ENCODE data around the gene CD79B. TPM values are rescaled to one million over a fixed set of nuclear protein-coding genes. Genes with fewer than 3 reads are reported as not detected.

CD79B gene
- total RNA-seq, 1 experiment from 2014 or later = not detected

- no peak overlapping the region for H3K9ac ChIP-seq (ENCODE audit: low read length)
- no peaks in the 10 kb centered on the region for H4K20me1 ChIP-seq (ENCODE audit: low read length)
- no peaks in the 10 kb centered on the region for H3K36me3 ChIP-seq (ENCODE audit: low read depth, low read length)
- CTCF ChIA-PET = no interaction called here
- H3K4me3 ChIP-seq (ENCODE audit: low read length) = no peak overlapping the region
- POLR2A ChIA-PET (ENCODE audit: unreplicated experiment) = no interaction called here
- BruUV-seq (replicated peaks) = no TSS peak
- H3K27me3 ChIP-seq (ENCODE audit: low read length) = no peaks in the 10 kb centered on the region
- no peaks in the 10 kb centered on the region for H3K79me2 ChIP-seq (ENCODE audit: low read length)
- TF ChIP-seq EZH2 (IDR thresholded peaks at IDR 0.05; ENCODE audit: low read length, unreplicated experiment) (no peak), EZH2phosphoT487 (IDR thresholded peaks at IDR 0.05; ENCODE audit: borderline replicate concordance, low read length) (no peak)
- TF ChIP-seq, protein P1, sequence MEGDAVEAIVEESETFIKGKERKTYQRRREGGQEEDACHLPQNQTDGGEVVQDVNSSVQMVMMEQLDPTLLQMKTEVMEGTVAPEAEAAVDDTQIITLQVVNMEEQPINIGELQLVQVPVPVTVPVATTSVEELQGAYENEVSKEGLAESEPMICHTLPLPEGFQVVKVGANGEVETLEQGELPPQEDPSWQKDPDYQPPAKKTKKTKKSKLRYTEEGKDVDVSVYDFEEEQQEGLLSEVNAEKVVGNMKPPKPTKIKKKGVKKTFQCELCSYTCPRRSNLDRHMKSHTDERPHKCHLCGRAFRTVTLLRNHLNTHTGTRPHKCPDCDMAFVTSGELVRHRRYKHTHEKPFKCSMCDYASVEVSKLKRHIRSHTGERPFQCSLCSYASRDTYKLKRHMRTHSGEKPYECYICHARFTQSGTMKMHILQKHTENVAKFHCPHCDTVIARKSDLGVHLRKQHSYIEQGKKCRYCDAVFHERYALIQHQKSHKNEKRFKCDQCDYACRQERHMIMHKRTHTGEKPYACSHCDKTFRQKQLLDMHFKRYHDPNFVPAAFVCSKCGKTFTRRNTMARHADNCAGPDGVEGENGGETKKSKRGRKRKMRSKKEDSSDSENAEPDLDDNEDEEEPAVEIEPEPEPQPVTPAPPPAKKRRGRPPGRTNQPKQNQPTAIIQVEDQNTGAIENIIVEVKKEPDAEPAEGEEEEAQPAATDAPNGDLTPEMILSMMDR (conservative IDR thresholded peaks at IDR 0.05; ENCODE audit: low read depth, low read length) = no peak
- no peaks in the 10 kb centered on the region for H3F3A ChIP-seq (ENCODE audit: low read length, unreplicated experiment)
- ATAC-seq (no peak), DNase-seq (no peak)
- no peaks in the 10 kb centered on the region for H3K9me2 ChIP-seq (replicated peaks; ENCODE audit: low read length)
- no peak overlapping the region for H3K27ac ChIP-seq (ENCODE audit: low read length)
- no peaks in the 10 kb centered on the region for H3K4me1 ChIP-seq (ENCODE audit: insufficient read depth, low read length)
- H2AFZ ChIP-seq (ENCODE audit: low read length) = no peak overlapping the region
- intact Hi-C loops (cut with micrococcal nuclease) = no loop called here
- H3K9me3 ChIP-seq (ENCODE audit: low read length) = no peaks in the 10 kb centered on the region
- no peak overlapping the region for H3K4me2 ChIP-seq (ENCODE audit: low read length)
These were observed 8.5 kb upstream of the CD79B start for GRCh38 chr17:63940584-63940983.

DNA sequence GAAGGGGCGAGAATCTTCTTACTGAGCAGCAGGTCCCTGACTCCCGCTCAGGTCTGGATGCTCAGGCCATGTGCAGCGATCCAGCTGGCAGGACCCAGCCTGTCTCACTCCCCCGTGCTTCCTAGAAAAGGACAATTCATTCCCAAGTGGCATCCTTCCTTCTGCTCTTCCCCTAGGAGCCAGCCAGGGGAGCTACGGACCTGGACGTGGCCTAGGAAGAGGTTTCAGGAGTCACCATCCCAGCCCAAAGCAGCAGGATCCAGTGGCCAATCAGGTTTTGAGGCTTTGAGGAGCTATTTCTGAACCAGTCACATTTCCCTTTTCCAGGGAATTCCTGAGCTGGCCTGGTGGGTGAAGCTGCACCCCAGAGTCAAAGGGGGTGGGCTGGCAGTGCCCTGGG lies 7.8 kb upstream of the CD79B start:
- Histone ChIP-seq H2AFZ (ENCODE audit: low read length) (no peak overlapping the region), H3K9me3 (ENCODE audit: low read length) (no peaks in the 10 kb centered on the region), H3K27me3 (ENCODE audit: low read length) (no peaks in the 10 kb centered on the region), H3K9me2 (replicated peaks; ENCODE audit: low read length) (no peaks in the 10 kb centered on the region), H3K36me3 (ENCODE audit: low read depth, low read length) (no peaks in the 10 kb centered on the region), H3K79me2 (ENCODE audit: low read length) (no peaks in the 10 kb centered on the region), H3K9ac (ENCODE audit: low read length) (no peak overlapping the region), H3K4me1 (ENCODE audit: insufficient read depth, low read length) (no peaks in the 10 kb centered on the region), H3K27ac (ENCODE audit: low read length) (no peak overlapping the region), H3K4me2 (ENCODE audit: low read length) (no peak overlapping the region), H3F3A (ENCODE audit: low read length, unreplicated experiment) (no peaks in the 10 kb centered on the region), H3K4me3 (ENCODE audit: low read length) (no peak overlapping the region), H4K20me1 (ENCODE audit: low read length) (no peaks in the 10 kb centered on the region)
- TF ChIP-seq EZH2 (IDR thresholded peaks at IDR 0.05; ENCODE audit: low read length, unreplicated experiment) = no peak
- TF ChIP-seq, protein P1 (conservative IDR thresholded peaks at IDR 0.05; ENCODE audit: low read depth, low read length) = no peak
- no peak for TF ChIP-seq EZH2phosphoT487 (IDR thresholded peaks at IDR 0.05; ENCODE audit: borderline replicate concordance, low read length)
- CTCF ChIA-PET = no interaction called here
- intact Hi-C loops (cut with micrococcal nuclease) = no loop called here
- DNase-seq (no peak), ATAC-seq (no peak)
- POLR2A ChIA-PET (ENCODE audit: unreplicated experiment) = no interaction called here
- no TSS peak for BruUV-seq (replicated peaks)

GRCh38 chr17:63939401-63939800 lies 7.3 kb upstream of the CD79B start:
- ChIA-PET CTCF (no interaction called here), POLR2A (ENCODE audit: unreplicated experiment) (no interaction called here)
- intact Hi-C loops (cut with micrococcal nuclease) = no loop called here
- TF ChIP-seq EZH2 (IDR thresholded peaks at IDR 0.05; ENCODE audit: low read length, unreplicated experiment) = no peak
- TF ChIP-seq EZH2phosphoT487 (IDR thresholded peaks at IDR 0.05; ENCODE audit: borderline replicate concordance, low read length) = no peak
- TF ChIP-seq, protein P1 (conservative IDR thresholded peaks at IDR 0.05; ENCODE audit: low read depth, low read length) = no peak
- Histone ChIP-seq H3F3A (ENCODE audit: low read length, unreplicated experiment) (no peaks in the 10 kb centered on the region), H3K79me2 (ENCODE audit: low read length) (no peaks in the 10 kb centered on the region), H3K4me1 (ENCODE audit: insufficient read depth, low read length) (no peaks in the 10 kb centered on the region), H3K4me2 (ENCODE audit: low read length) (no peak overlapping the region), H2AFZ (ENCODE audit: low read length) (no peak overlapping the region), H3K27me3 (ENCODE audit: low read length) (no peaks in the 10 kb centered on the region), H3K36me3 (ENCODE audit: low read depth, low read length) (no peaks in the 10 kb centered on the region), H3K4me3 (ENCODE audit: low read length) (no peak overlapping the region), H3K9me2 (replicated peaks; ENCODE audit: low read length) (no peaks in the 10 kb centered on the region), H4K20me1 (ENCODE audit: low read length) (no peaks in the 10 kb centered on the region), H3K27ac (ENCODE audit: low read length) (no peak overlapping the region), H3K9me3 (ENCODE audit: low read length) (no peaks in the 10 kb centered on the region), H3K9ac (ENCODE audit: low read length) (no peak overlapping the region)
- BruUV-seq (replicated peaks) = no TSS peak
- DNase-seq = no peak
- no peak for ATAC-seq

Measured in PC-3 (cell line).